A549 (cell line): ENCODE results near the gene USP6NL.

Experiments
- KDM1A ChIP-seq: fragments of 200-600 bp; sonication (generic); IDR thresholded peaks from 2 replicates; pipeline ENCODE4 v1.6.1; 2016; ENCODE audit warnings: low read depth, mild to moderate bottlenecking
- POLR2A ChIP-seq: IDR thresholded peaks from 2 replicates; pipeline ENCODE4 v1.6.1; 2012; ENCODE audit warnings: mild to moderate bottlenecking, low read length
- TFCP2L1 ChIP-seq: fragments of 250-450 bp; sonication (Bioruptor Pico); IDR thresholded peaks from 2 replicates; pipeline ENCODE4 v1.5.0; 2021; ENCODE audit warnings: mild to moderate bottlenecking
- TF ChIP-seq, protein P1 (sequence below): fragments of 200-600 bp; sonication (generic); IDR thresholded peaks from 2 replicates; pipeline ENCODE4 v1.6.1; 2016; ENCODE audit warnings: antibody characterized with exemption, mild to moderate bottlenecking, moderate library complexity
- TF ChIP-seq, protein P2 (sequence below): IDR thresholded peaks from 2 replicates; pipeline ENCODE4 v1.6.1; 2012
- TF ChIP-seq, protein P3 (sequence below): fragments of >200 bp; sonication (Bioruptor Twin); formaldehyde crosslinking; IDR thresholded peaks from 3 replicates; pipeline ENCODE4 v1.5.1; 2016

DNA sequence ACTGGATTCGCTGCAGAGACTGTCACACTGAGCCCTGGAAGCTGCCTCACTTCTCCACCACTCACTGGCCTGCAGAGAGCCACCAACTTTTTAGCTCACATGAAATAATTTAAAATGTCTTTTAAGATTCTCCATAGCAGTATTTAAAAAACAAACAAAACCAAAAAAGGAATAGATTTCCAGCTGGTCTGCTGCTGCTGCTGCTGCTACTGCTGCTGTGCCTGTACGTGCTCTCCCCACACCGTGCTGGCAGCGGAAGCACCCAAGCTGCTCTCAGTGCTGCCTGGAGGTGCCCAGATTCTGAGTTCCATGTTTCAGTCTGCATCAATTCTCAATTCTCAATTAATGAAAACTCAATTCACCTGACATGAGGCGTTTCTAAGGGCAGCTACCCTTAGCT lies 146.0 kb downstream of the USP6NL start:
- TF ChIP-seq, protein P1, sequence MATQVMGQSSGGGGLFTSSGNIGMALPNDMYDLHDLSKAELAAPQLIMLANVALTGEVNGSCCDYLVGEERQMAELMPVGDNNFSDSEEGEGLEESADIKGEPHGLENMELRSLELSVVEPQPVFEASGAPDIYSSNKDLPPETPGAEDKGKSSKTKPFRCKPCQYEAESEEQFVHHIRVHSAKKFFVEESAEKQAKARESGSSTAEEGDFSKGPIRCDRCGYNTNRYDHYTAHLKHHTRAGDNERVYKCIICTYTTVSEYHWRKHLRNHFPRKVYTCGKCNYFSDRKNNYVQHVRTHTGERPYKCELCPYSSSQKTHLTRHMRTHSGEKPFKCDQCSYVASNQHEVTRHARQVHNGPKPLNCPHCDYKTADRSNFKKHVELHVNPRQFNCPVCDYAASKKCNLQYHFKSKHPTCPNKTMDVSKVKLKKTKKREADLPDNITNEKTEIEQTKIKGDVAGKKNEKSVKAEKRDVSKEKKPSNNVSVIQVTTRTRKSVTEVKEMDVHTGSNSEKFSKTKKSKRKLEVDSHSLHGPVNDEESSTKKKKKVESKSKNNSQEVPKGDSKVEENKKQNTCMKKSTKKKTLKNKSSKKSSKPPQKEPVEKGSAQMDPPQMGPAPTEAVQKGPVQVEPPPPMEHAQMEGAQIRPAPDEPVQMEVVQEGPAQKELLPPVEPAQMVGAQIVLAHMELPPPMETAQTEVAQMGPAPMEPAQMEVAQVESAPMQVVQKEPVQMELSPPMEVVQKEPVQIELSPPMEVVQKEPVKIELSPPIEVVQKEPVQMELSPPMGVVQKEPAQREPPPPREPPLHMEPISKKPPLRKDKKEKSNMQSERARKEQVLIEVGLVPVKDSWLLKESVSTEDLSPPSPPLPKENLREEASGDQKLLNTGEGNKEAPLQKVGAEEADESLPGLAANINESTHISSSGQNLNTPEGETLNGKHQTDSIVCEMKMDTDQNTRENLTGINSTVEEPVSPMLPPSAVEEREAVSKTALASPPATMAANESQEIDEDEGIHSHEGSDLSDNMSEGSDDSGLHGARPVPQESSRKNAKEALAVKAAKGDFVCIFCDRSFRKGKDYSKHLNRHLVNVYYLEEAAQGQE = no peak
- TF ChIP-seq TFCP2L1 (CRISPR knock-in tag) (no peak), KDM1A (no peak), POLR2A (no peak)
- TF ChIP-seq, protein P2, sequence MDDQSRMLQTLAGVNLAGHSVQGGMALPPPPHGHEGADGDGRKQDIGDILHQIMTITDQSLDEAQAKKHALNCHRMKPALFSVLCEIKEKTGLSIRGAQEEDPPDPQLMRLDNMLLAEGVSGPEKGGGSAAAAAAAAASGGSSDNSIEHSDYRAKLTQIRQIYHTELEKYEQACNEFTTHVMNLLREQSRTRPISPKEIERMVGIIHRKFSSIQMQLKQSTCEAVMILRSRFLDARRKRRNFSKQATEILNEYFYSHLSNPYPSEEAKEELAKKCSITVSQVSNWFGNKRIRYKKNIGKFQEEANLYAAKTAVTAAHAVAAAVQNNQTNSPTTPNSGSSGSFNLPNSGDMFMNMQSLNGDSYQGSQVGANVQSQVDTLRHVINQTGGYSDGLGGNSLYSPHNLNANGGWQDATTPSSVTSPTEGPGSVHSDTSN = no peak
- TF ChIP-seq, protein P3, sequence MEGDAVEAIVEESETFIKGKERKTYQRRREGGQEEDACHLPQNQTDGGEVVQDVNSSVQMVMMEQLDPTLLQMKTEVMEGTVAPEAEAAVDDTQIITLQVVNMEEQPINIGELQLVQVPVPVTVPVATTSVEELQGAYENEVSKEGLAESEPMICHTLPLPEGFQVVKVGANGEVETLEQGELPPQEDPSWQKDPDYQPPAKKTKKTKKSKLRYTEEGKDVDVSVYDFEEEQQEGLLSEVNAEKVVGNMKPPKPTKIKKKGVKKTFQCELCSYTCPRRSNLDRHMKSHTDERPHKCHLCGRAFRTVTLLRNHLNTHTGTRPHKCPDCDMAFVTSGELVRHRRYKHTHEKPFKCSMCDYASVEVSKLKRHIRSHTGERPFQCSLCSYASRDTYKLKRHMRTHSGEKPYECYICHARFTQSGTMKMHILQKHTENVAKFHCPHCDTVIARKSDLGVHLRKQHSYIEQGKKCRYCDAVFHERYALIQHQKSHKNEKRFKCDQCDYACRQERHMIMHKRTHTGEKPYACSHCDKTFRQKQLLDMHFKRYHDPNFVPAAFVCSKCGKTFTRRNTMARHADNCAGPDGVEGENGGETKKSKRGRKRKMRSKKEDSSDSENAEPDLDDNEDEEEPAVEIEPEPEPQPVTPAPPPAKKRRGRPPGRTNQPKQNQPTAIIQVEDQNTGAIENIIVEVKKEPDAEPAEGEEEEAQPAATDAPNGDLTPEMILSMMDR = no peak
